GM12873 (cell line): ENCODE measurements around the gene CD6.

Experiments used
- CTCF ChIP-seq: IDR thresholded peaks from 2 replicates; pipeline ENCODE4 v1.5.1; 2012; ENCODE audit warnings: low read depth, mild to moderate bottlenecking, moderate library complexity, low read length, control low read depth; ENCODE audit not compliant: insufficient read depth; ENCODE audit errors: missing control alignments

Gene CD6

GRCh38 chr11:60954421-60954820 lies 17.1 kb upstream of the CD6 start:
- TF ChIP-seq CTCF = no peak

GRCh38 chr11:60955571-60955970 lies 15.9 kb upstream of the CD6 start:
- TF ChIP-seq CTCF = no peak

- no peak for TF ChIP-seq CTCF
Measured at GRCh38 chr11:60957188-60957587, 14.3 kb upstream of the CD6 start.

GRCh38 chr11:60959431-60959830 lies 12.0 kb upstream of the CD6 start:
- TF ChIP-seq CTCF = no peak

GRCh38 chr11:60960405-60960804 lies 11.1 kb upstream of the CD6 start:
- no peak for TF ChIP-seq CTCF

- no peak for TF ChIP-seq CTCF
Measured at GRCh38 chr11:60964801-60965200, 6.7 kb upstream of the CD6 start.

GRCh38 chr11:60966890-60967289 lies 4.6 kb upstream of the CD6 start:
- no peak for TF ChIP-seq CTCF

- TF ChIP-seq CTCF = no peak
Measured at GRCh38 chr11:60968223-60968622, 3.3 kb upstream of the CD6 start.
